ENCODE measurements around the gene TMEM120B.

The TMEM120B gene

DNA sequence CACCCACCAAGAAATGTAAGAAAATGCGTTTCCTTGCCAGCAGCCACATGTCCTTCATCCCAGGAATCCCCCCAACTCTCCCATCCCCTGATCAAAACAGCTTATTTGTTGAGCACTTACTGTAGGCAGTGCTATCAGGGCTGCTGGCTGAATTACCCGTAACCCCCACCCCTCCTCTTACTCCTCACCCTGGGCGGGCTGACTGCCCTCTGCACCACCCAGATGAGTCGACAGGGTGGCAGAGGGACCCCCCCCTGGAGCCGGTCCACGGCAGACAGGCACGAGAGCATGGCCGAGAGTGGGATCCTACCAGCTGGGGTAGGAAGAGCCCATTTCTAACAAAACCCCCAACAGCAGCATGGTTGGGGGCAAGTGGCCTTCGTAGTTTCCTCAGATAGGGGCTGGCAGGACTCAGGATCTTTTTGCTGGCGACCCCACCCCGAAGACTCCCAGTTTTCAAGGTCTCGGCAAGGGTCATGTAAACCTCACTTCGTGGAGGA, 82.0 kb downstream of the TMEM120B start:
- DNase-seq (ENCODE audit: low spot score in 2 of 2), result no peak
- Mint-ChIP-seq H3K4me1 (peaks cover 65% of the 10 kb centered on the region), H3K36me3 (ENCODE audit: insufficient read depth) (peaks cover 60% of the 10 kb centered on the region)

DNA sequence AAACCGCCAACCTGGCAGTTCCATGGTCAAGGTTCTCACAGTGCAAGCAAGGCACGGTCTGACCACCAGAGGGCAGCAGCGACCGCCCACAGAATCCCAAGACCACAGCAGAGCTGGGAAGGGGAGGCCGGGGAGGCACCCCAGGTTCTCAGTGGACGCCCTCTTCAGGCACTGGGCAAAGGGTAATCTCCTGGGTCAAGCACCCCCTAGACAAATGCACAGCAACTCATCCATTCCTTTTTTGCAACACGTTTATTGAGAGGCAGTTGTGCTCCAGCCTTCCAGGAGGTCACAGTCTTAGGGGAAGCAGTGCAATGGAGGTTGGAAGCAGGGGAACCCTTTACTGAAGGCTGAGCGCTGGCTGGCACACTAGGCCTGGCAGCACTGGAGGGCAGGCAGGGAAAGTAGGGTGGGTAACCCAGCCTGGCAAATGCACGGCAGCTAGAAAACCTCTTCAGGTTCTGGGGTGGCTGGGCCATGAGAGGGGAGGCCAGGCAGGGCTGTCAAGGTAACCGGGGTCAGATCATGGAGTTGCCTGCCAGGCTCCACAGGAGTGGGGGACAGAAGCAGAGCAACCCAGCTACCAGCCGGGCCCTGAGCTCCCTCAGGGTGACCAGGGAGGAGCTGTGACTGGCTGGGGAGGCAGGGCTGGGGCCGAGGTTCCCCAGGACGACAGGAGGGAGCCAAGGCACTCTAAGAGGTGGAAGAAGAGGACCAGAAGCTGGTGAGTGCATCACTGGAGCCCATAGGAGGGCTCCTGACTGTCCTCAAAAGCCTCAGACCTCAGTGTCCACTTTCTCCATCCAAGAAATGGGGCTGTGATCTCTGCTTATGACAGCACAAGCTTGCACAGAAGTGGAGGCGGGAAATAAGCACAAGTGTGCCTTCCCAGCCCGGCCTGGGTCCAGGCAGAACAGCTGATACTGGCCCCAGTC, 82.7 kb downstream of the TMEM120B start:
- ATAC-seq (replicated peaks; ENCODE audit: extremely low read depth, poor library complexity, severe bottlenecking) (peak; percentile 22), DNase-seq (ENCODE audit: low spot score in 2 of 2) (peak; percentile 76 to 84)
- peaks cover 55% of the 10 kb centered on the region for H3K36me3 Mint-ChIP-seq (ENCODE audit: insufficient read depth)
- H3K4me1 Mint-ChIP-seq, result peaks cover 58% of the 10 kb centered on the region
- no peaks in the 10 kb centered on the region for H3K27me3 Mint-ChIP-seq
- peak overlapping the region; percentile 91 for H3K4me3 Mint-ChIP-seq
- H3K27ac Mint-ChIP-seq (ENCODE audit: low read depth), result peak overlapping the region; percentile 91
- no peaks in the 10 kb centered on the region for H3K9me3 Mint-ChIP-seq

More for the DNA sequence above, 82.0 kb downstream of the TMEM120B start:
- ATAC-seq (replicated peaks; ENCODE audit: extremely low read depth, poor library complexity, severe bottlenecking), result peak; percentile 12
- Mint-ChIP-seq H3K9me3 (no peaks in the 10 kb centered on the region), H3K4me3 (peak overlapping the region; percentile 91), H3K27me3 (no peaks in the 10 kb centered on the region), H3K27ac (ENCODE audit: low read depth) (peak overlapping the region; percentile 91)

DNA sequence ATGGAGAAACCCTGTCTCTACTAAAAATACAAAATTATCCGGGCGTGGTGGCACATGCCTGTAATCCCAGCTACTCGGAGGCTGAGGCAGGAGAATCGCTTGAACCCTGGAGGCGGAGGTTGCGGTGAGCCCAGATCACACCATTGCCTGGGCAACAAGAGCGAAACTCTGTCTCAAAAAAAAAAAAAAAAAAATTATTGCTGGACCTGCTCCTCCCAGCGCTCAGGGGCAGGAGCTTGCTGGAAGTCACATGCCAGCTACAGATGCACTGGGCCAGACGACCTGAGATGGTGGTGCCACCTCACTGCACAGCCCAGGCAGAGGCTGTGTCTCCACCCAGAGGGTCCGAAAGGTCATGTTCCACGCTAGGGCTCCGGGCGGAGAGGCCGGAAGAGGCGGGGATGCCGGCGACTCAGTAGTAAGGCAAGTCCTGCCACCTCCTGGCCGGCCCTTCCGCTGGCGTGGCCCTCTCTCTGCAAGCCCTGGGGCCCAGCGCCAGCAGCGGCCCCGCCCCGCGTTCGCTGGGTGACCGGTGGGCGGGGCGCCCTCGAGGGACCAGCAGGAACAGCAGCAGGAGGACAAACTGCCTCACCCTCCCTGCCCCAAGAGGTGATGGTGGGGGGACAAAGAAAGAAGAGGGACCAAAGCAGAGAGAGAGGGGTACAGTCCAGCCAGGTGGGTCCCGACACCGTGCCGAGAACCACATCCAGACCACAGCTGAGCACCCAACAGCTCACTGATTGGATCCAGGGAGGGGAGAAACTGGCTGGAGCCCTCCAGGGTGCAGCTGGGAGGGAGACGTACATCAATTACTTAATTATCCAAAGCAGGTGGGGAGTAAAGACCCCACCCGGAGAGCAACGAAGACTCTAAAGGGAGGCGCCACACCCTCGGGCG, 84.6 kb downstream of the TMEM120B start:
- Mint-ChIP-seq H3K27me3 (no peaks in the 10 kb centered on the region), H3K9me3 (no peaks in the 10 kb centered on the region), H3K27ac (ENCODE audit: low read depth) (peak overlapping the region; percentile 89), H3K4me3 (peak overlapping the region; percentile 71), H3K4me1 (peaks cover 47% of the 10 kb centered on the region), H3K36me3 (ENCODE audit: insufficient read depth) (peaks cover 59% of the 10 kb centered on the region)
- ATAC-seq (replicated peaks; ENCODE audit: extremely low read depth, poor library complexity, severe bottlenecking) (no peak), DNase-seq (ENCODE audit: low spot score in 2 of 2) (no peak)

DNA sequence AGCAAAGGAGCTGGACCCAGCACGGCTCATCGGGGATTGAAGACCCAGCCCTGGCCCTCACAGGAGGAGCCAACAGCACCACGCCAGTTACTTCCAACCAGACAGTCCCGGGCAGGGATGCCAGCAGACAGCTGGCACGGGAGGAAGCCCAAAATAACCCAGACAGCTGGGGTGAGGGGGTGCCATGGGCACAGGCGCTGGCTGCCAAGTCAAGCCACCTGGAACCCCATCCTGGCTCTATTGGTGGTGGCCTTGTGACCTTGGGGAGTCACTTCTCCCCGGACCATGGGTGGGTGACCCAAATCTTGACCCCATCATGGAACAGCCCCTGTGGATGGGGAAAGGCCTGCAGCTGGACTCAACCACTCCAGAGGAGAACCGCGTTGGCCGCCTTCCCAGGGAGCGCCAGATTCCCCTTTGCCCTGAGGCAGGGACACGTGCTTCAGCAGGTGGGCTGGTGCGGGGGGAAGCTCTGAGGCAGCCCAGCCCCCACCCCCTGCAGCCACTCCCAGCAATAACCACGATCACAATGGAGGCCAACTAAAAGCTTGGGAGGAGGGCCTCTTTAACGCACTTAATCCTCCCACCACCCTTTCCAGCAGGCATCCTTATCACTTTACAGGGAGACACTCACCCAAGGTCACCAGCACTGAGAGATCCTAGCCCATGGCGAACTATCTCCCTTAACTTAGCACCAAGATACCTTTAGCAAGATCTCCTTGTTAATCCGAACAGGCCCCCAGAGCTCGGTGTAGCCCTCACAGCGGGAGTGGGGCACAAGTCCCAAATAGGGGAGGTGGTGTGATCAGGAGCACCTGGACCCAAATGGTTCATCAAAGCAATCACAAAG, 85.6 kb downstream of the TMEM120B start:
- Mint-ChIP-seq H3K4me3 (peak overlapping the region; percentile 79), H3K27me3 (no peaks in the 10 kb centered on the region), H3K4me1 (peaks cover 52% of the 10 kb centered on the region), H3K27ac (ENCODE audit: low read depth) (peak overlapping the region; percentile 89), H3K9me3 (no peaks in the 10 kb centered on the region), H3K36me3 (ENCODE audit: insufficient read depth) (peaks cover 67% of the 10 kb centered on the region)
- ATAC-seq (replicated peaks; ENCODE audit: extremely low read depth, poor library complexity, severe bottlenecking) (no peak), DNase-seq (ENCODE audit: low spot score in 2 of 2) (no peak)

DNA sequence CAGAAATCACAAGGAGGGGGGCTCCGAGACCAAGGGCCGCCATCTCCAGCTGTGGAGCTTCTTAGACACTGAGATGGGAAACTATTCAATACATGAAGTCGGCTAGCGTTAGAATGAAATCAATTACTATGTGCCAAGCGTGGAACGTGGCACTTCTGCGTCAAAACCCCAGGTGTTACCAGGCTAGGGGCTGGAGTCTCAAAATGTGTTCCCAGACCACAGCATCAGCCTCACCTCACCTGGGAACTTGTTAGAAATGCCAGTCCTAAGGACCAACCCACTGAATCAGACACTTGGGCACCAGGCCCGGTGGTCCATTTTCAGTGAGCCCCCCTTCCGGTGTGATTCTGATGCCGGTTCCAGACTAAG, 86.2 kb downstream of the TMEM120B start:
- DNase-seq (ENCODE audit: low spot score in 2 of 2), result no peak
- Mint-ChIP-seq H3K9me3 (no peaks in the 10 kb centered on the region), H3K4me3 (peak overlapping the region; percentile 79), H3K27ac (ENCODE audit: low read depth) (peak overlapping the region; percentile 89), H3K4me1 (peaks cover 55% of the 10 kb centered on the region), H3K36me3 (ENCODE audit: insufficient read depth) (peaks cover 70% of the 10 kb centered on the region), H3K27me3 (no peaks in the 10 kb centered on the region)
- no peak for ATAC-seq (replicated peaks; ENCODE audit: extremely low read depth, poor library complexity, severe bottlenecking)

DNA sequence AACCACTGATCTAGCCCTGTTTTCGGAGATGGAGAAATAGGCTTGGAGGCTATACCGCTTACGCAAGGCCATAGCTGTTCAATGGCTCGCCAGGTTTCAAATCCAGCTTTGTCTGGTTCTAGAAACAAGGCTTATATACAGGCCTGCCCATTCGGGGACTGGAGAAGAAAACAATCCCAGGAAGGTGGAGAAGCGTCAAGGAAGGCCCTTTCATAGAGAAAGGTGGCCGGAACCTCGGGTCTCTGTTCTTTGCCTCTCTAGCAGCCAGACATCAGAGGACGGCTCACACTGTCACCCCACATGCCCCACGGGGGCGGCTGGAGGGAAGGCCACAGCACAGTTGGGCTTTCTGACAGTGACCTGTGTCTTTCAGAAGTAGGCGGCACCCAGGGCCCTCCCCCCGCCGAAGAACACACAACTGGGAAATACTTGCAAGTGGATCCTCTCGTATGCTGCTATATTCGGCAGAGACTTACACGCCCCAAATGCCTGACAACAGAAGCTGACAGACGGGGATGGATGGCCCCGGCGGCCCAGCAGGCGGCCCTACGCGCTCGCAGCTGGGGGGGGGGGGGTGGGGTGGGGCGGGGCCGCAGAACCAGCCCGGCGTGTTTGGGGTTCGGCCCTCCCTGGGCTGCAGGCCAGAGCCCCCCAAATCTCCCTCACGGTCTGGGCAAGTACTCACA, 86.7 kb downstream of the TMEM120B start:
- H3K4me3 Mint-ChIP-seq, result peak overlapping the region; percentile 79
- no peaks in the 10 kb centered on the region for H3K9me3 Mint-ChIP-seq
- peak overlapping the region; percentile 89 for H3K27ac Mint-ChIP-seq (ENCODE audit: low read depth)
- H3K27me3 Mint-ChIP-seq, result no peaks in the 10 kb centered on the region
- ATAC-seq (replicated peaks; ENCODE audit: extremely low read depth, poor library complexity, severe bottlenecking), result peak; percentile 12
- peaks cover 50% of the 10 kb centered on the region for H3K4me1 Mint-ChIP-seq
- peak in 1 of 2 donors; percentile 58 for DNase-seq (ENCODE audit: low spot score in 2 of 2)
- H3K36me3 Mint-ChIP-seq (ENCODE audit: insufficient read depth), result peaks cover 66% of the 10 kb centered on the region

DNA sequence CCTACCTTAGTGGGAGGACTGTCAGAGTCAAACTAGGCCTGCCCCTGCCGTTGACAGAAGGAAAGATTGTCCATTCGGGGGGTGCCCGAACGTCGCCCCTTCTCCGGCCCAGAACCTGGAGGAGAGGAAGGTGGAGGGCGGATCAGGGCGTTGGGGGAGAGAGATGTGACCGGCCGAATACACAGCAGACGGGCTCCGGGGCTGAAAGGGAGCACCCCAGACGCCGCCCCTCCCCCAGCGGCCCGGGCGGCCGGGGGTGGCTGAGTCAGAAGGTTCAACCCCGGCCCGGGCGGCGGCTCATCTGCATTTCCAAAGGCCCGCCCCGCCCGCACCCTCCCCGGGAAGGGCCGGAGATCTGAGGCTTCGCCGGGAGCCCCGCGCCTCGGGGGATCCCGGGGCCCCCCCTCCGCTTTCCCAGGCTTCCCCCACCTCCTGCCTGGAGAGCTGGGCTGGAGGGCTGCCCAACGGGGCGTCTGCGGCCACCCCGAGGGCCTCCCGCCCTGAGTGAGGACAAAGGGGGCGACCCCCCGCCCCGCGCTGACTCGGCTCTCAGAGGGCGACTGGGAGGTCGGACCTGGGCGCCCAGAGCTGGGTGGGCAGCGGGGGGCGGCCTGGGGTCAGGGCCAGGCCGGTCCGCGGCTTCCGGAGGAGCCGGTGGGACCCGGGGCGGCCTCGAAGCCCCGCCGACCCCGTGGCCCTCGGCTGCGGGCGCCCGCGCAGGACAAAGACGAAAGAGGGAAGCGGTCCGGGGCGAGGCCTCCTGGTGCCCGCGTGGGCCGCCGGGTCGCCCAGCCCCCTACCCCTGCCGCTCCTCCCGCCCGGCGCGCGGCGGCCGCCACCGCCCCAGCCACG, 87.5 kb downstream of the TMEM120B start:
- Mint-ChIP-seq H3K36me3 (ENCODE audit: insufficient read depth) (peaks cover 65% of the 10 kb centered on the region), H3K9me3 (no peaks in the 10 kb centered on the region), H3K4me1 (peaks cover 43% of the 10 kb centered on the region), H3K27me3 (no peaks in the 10 kb centered on the region), H3K4me3 (peak overlapping the region; percentile 79), H3K27ac (ENCODE audit: low read depth) (peak overlapping the region; percentile 89)
- peak; percentile 12 for ATAC-seq (replicated peaks; ENCODE audit: extremely low read depth, poor library complexity, severe bottlenecking)
- DNase-seq (ENCODE audit: low spot score in 2 of 2), result peak in 1 of 2 donors; percentile 58

DNA sequence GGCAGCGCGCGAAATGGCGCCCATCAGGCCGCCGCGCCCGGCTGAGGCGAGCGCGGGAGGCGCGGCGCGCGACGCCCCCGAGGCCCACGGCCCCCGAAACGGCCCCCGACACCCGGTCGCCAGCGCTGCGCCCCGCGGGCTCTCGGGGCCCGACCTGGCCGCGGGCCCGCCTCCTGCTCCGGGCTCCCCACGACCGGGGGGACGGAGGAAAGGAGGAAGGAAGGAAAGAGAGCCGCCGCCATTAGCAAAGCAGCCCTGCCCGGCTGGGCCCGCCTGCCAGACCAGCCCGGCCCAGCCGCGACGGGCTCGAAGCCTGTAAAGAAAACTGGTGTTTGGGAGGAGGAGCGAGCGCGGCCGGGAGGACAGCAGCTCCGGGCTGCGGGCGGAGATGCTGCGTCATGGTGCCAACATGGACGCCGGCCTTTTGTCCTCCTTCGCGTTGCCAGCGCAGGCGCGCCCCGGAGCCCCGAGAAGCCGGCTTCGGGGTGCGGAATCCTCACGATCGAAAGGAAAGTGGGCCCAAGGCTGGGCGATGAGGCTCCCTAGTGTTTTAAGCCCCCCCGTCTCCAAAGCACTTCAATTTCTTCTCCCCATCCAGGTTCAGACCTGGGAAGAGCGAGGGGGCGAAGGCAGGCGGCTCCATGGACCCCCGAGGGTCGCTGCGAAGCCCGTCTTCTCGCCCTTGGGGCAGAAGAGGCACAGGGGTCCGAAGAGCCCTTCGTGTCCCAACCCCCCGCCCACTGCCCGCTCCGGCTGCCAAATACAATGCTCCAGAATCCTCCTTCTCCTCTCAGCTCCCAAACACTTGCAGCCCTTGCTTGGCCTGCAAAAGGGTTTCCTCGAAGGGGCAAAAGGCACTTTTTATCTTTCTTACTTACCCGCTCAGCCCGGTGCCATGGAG, 88.4 kb downstream of the TMEM120B start:
- Mint-ChIP-seq H3K4me3 (peak overlapping the region; percentile 99), H3K27ac (ENCODE audit: low read depth) (peak overlapping the region; percentile 100), H3K27me3 (no peaks in the 10 kb centered on the region), H3K9me3 (no peaks in the 10 kb centered on the region), H3K36me3 (ENCODE audit: insufficient read depth) (peaks cover 64% of the 10 kb centered on the region), H3K4me1 (peaks cover 43% of the 10 kb centered on the region)
- ATAC-seq (replicated peaks; ENCODE audit: extremely low read depth, poor library complexity, severe bottlenecking) (peak; percentile 20), DNase-seq (ENCODE audit: low spot score in 2 of 2) (peak in 1 of 2 donors; percentile 60)

DNA sequence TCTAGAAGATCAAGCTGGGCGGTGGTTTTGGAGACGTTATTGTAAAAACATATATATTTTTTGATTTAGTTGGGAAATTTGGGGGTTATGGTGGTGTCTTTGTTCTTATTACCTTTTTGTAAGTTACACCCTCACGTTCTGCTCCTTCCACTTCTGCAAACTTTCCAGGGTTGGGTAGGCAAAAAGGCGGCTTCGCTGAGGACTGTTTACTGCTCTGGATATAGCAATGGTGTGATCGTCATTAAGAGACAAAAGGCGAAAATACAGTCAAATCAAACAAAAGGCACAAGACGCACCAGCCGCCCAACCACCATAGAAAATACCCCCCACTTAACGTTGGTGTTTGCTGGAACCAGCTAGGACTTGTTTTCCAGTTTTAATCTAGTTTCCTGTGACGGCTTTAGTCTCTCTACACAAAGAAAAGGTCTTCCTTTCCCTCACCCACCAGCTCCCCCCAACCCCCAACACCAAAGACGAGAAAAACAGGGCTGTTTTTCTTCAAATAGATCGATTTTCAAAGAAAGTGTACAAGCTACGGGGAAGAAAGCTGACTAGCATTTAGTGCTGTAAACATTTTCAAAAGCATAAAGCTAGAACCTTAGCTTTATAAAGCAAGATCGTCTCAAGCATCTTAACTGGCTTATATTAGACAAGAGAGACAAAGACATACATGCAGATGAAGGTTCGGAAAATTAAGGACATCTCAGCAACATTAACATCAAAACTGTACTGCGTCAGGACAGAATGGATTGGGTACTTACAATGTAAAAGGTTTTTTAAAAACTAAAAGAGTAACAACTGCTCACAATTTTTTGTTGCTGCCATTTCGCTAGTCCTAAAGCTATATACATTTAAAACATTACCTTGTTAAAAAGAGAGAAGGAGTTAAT, 89.3 kb downstream of the TMEM120B start:
- H3K9me3 Mint-ChIP-seq, result no peaks in the 10 kb centered on the region
- H3K36me3 Mint-ChIP-seq (ENCODE audit: insufficient read depth), result peaks cover 63% of the 10 kb centered on the region
- peak in 1 of 2 donors; percentile 60 for DNase-seq (ENCODE audit: low spot score in 2 of 2)
- peak overlapping the region; percentile 99 for H3K4me3 Mint-ChIP-seq
- peak overlapping the region; percentile 100 for H3K27ac Mint-ChIP-seq (ENCODE audit: low read depth)
- H3K4me1 Mint-ChIP-seq, result peaks cover 51% of the 10 kb centered on the region
- H3K27me3 Mint-ChIP-seq, result no peaks in the 10 kb centered on the region
- ATAC-seq (replicated peaks; ENCODE audit: extremely low read depth, poor library complexity, severe bottlenecking), result peak; percentile 12

All from central memory CD8-positive, alpha-beta T cell (primary cell).